HG03196 (cell line): ENCODE measurements around the gene BCOR.

Source experiments
- ATAC-seq: cut with Tn5 transposase; IDR thresholded peaks from one replicate; pipeline ENCODE4 v1.9.1; 2021; ENCODE audit not compliant: unreplicated experiment

Gene BCOR

GRCh38 chrX:40086569-40087335 is 11.0 kb downstream of the BCOR start:
- no peak for ATAC-seq

- no peak for ATAC-seq
Measured at GRCh38 chrX:40085714-40086113, 12.0 kb downstream of the BCOR start.

GRCh38 chrX:40085102-40085551 is 12.6 kb downstream of the BCOR start:
- no peak for ATAC-seq

- ATAC-seq: no peak
Measured at GRCh38 chrX:40084471-40085101, 13.2 kb downstream of the BCOR start.

- no peak for ATAC-seq
Measured at GRCh38 chrX:40083979-40084359, 13.8 kb downstream of the BCOR start.

- ATAC-seq: no peak
Measured at GRCh38 chrX:40083120-40083978, 14.4 kb downstream of the BCOR start.

GRCh38 chrX:40082447-40083119 is 15.2 kb downstream of the BCOR start:
- ATAC-seq: no peak

- ATAC-seq: no peak
Measured at GRCh38 chrX:40081679-40082068, 16.1 kb downstream of the BCOR start.

- ATAC-seq: no peak
Measured at GRCh38 chrX:40080894-40081678, 16.7 kb downstream of the BCOR start.

GRCh38 chrX:40079572-40079971 is 18.2 kb downstream of the BCOR start:
- ATAC-seq: no peak

GRCh38 chrX:40078489-40079227 is 19.1 kb downstream of the BCOR start:
- ATAC-seq: no peak

- no peak for ATAC-seq
Measured at GRCh38 chrX:40077906-40078305, 19.9 kb downstream of the BCOR start.

GRCh38 chrX:40076750-40077575 is 20.8 kb downstream of the BCOR start:
- no peak for ATAC-seq

- no peak for ATAC-seq
Measured at GRCh38 chrX:40074959-40075332, 22.8 kb downstream of the BCOR start.

GRCh38 chrX:40074080-40074958 is 23.4 kb downstream of the BCOR start:
- ATAC-seq: no peak

GRCh38 chrX:40073439-40074054 is 24.2 kb downstream of the BCOR start:
- ATAC-seq: no peak

GRCh38 chrX:40072246-40072645 is 25.5 kb downstream of the BCOR start:
- no peak for ATAC-seq
